ENCODE data around the gene ST3GAL2. TPM values are rescaled to one million over a fixed set of nuclear protein-coding genes. Genes with fewer than 3 reads are reported as not detected.

ST3GAL2 gene
- total and polyA plus RNA-seq, 2 donors (not counting 1 experiment from before 2014, with no cell fraction given): 18.2 to 71.3 TPM

GRCh38 chr16:70396246-70396904, 42.5 kb downstream of the ST3GAL2 start:
- Histone ChIP-seq H3K4me2 (replicated peaks; ENCODE audit: low read depth, low read length, poor library complexity, severe bottlenecking) (no peak overlapping the region), H4K20me1 (ENCODE audit: control insufficient read depth, insufficient read depth, low read length, poor library complexity, severe bottlenecking) (peaks cover 47% of the 10 kb centered on the region), H3K4me1 (ENCODE audit: control insufficient read depth in 2 of 2, insufficient read depth in 2 of 2, low read length in 2 of 2) (peaks cover 0 to 5% of the 10 kb centered on the region in 2 donors), H3K79me2 (ENCODE audit: control insufficient read depth, insufficient read depth, low read length) (peaks cover 46% of the 10 kb centered on the region), H3K36me3 (replicated peaks in 1 of 2; ENCODE audit: control extremely low read depth in 1 of 2, control insufficient read depth in 1 of 2, extremely low read depth in 1 of 2, insufficient read depth in 2 of 2, low read length in 1 of 2) (peaks cover 0 to 45% of the 10 kb centered on the region in 2 experiments), H3K9me3 (ENCODE audit: control extremely low read depth in 1 of 3, control insufficient read depth in 2 of 3, insufficient read depth in 1 of 3, low read length in 2 of 3) (no peaks in the 10 kb centered on the region), H3K9ac (ENCODE audit: low read length) (no peak overlapping the region), H2AFZ (ENCODE audit: insufficient read depth, low read depth, low read length, poor library complexity, severe bottlenecking) (no peak overlapping the region), H3K4me3 (ENCODE audit: control extremely low read depth in 1 of 5, extremely low read depth in 1 of 5, insufficient read depth in 1 of 5, low read depth in 2 of 5, low read length in 4 of 5) (no peak overlapping the region), H3K27ac (ENCODE audit: low read length in 2 of 2) (no peak overlapping the region), H3K27me3 (replicated peaks in 1 of 4; ENCODE audit: control extremely low read depth in 1 of 4, control insufficient read depth in 3 of 4, insufficient read depth in 4 of 4, low read length in 3 of 4) (no peaks in the 10 kb centered on the region)
- Mint-ChIP-seq H3K9me3 (ENCODE audit: insufficient read depth) (no peaks in the 10 kb centered on the region), H3K4me1 (peaks cover 4% of the 10 kb centered on the region), H3K4me3 (no peak overlapping the region), H3K27ac (no peak overlapping the region), H3K27me3 (no peaks in the 10 kb centered on the region)
- intact Hi-C loops (cut with micrococcal nuclease): loop anchor here (5.0 kb wide), 1 partner anchor 76 kb away; no protein-coding TSS in a partner anchor
- POLR2A ChIA-PET: no interaction called here
- CTCF ChIA-PET: interaction anchor here (0.6 to 1.9 kb wide), 13 partner anchors 11 to 291 kb away, joined by 3 to 12 read pairs (median 4); partner anchors contain the start of gene FCSK
- ATAC-seq (ENCODE audit: low read depth) (no peak), DNase-seq (no peak)
- TF ChIP-seq, protein P1, sequence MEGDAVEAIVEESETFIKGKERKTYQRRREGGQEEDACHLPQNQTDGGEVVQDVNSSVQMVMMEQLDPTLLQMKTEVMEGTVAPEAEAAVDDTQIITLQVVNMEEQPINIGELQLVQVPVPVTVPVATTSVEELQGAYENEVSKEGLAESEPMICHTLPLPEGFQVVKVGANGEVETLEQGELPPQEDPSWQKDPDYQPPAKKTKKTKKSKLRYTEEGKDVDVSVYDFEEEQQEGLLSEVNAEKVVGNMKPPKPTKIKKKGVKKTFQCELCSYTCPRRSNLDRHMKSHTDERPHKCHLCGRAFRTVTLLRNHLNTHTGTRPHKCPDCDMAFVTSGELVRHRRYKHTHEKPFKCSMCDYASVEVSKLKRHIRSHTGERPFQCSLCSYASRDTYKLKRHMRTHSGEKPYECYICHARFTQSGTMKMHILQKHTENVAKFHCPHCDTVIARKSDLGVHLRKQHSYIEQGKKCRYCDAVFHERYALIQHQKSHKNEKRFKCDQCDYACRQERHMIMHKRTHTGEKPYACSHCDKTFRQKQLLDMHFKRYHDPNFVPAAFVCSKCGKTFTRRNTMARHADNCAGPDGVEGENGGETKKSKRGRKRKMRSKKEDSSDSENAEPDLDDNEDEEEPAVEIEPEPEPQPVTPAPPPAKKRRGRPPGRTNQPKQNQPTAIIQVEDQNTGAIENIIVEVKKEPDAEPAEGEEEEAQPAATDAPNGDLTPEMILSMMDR (IDR thresholded peaks at IDR 0.05): no peak
- TF ChIP-seq EZH2 (IDR thresholded peaks at IDR 0.05; ENCODE audit: borderline replicate concordance, insufficient read depth, low read depth, low read length, poor library complexity, severe bottlenecking): no peak
- WGBS (ENCODE audit: insufficient coverage): 96% methylated on average over 5 of the region's 6 CpGs

GRCh38 chr16:70395345-70395901, 43.5 kb downstream of the ST3GAL2 start:
- Histone ChIP-seq H3K9ac (ENCODE audit: low read length) (no peak overlapping the region), H3K9me3 (ENCODE audit: control extremely low read depth in 1 of 3, control insufficient read depth in 2 of 3, insufficient read depth in 1 of 3, low read length in 2 of 3) (no peaks in the 10 kb centered on the region), H3K27me3 (replicated peaks in 1 of 4; ENCODE audit: control extremely low read depth in 1 of 4, control insufficient read depth in 3 of 4, insufficient read depth in 4 of 4, low read length in 3 of 4) (no peaks in the 10 kb centered on the region), H3K79me2 (ENCODE audit: control insufficient read depth, insufficient read depth, low read length) (peaks cover 36% of the 10 kb centered on the region), H3K4me2 (replicated peaks; ENCODE audit: low read depth, low read length, poor library complexity, severe bottlenecking) (no peak overlapping the region), H3K27ac (ENCODE audit: low read length in 2 of 2) (no peak overlapping the region), H2AFZ (ENCODE audit: insufficient read depth, low read depth, low read length, poor library complexity, severe bottlenecking) (no peak overlapping the region), H4K20me1 (ENCODE audit: control insufficient read depth, insufficient read depth, low read length, poor library complexity, severe bottlenecking) (peaks cover 38% of the 10 kb centered on the region), H3K4me1 (ENCODE audit: control insufficient read depth in 2 of 2, insufficient read depth in 2 of 2, low read length in 2 of 2) (peaks cover 0 to 5% of the 10 kb centered on the region in 2 donors), H3K4me3 (ENCODE audit: control extremely low read depth in 1 of 5, extremely low read depth in 1 of 5, insufficient read depth in 1 of 5, low read depth in 2 of 5, low read length in 4 of 5) (no peak overlapping the region), H3K36me3 (replicated peaks in 1 of 2; ENCODE audit: control extremely low read depth in 1 of 2, control insufficient read depth in 1 of 2, extremely low read depth in 1 of 2, insufficient read depth in 2 of 2, low read length in 1 of 2) (peaks cover under 1 to 40% of the 10 kb centered on the region in 2 experiments)
- DNase-seq: peak; percentile 71
- Mint-ChIP-seq H3K27ac (no peak overlapping the region), H3K27me3 (no peaks in the 10 kb centered on the region), H3K4me1 (peaks cover 4% of the 10 kb centered on the region), H3K9me3 (ENCODE audit: insufficient read depth) (no peaks in the 10 kb centered on the region), H3K4me3 (no peak overlapping the region)
- TF ChIP-seq, protein P1 (IDR thresholded peaks at IDR 0.05): peak; percentile 74
- TF ChIP-seq EZH2 (IDR thresholded peaks at IDR 0.05; ENCODE audit: borderline replicate concordance, insufficient read depth, low read depth, low read length, poor library complexity, severe bottlenecking): no peak
- POLR2A ChIA-PET: no interaction called here
- intact Hi-C loops (cut with micrococcal nuclease): loop anchor here (5.0 kb wide), 1 partner anchor 77 kb away; no protein-coding TSS in a partner anchor
- WGBS (ENCODE audit: insufficient coverage): 61% methylated on average over 6 of the region's 8 CpGs
- peak; percentile 88 for ATAC-seq (ENCODE audit: low read depth)
- CTCF ChIA-PET: interaction anchor here (0.8 to 1.9 kb wide), 12 partner anchors 16 to 133 kb away, joined by 3 to 12 read pairs (median 4); partner anchors contain the start of gene FCSK

All from B cell (primary cell).